ENCODE results near the gene NDFIP1. TPM values are rescaled to one million over a fixed set of nuclear protein-coding genes. Genes with fewer than 3 reads are reported as not detected.
"Not testable (repeated sequence)": the region's sequence is repeated elsewhere in the genome, so short reads cannot be mapped to it uniquely, and the experiment has no call there.

NDFIP1 gene
- polyA plus RNA-seq, 12 donors: 58.5 to 92.8 (median 69.9) TPM; not detected in 1

GRCh38 chr5:142087920-142088679 is 20.5 kb upstream of the NDFIP1 start:
- no peak for DNase-seq

GRCh38 chr5:142088855-142089479 is 19.6 kb upstream of the NDFIP1 start:
- not testable (repeated sequence) for DNase-seq

DNA sequence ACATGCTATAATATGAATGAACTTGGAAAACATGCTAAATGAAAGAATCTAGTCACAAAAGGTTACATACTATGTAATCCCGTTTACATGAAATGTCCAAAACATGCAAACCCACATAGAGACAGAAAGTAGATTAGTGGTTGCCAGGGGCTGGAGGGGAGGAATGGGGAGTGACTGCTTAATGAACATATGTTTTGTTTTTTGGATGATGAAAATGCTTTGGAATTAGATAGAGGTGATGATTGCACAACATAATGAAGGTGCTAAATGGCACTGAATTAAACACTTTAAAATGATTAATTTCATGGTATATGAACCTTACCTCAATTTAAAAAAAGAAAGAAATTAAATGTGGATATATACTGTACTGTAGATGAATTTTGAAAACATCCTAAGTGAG is 17.6 kb upstream of the NDFIP1 start:
- DNase-seq: no peak

GRCh38 chr5:142091922-142092321 is 16.7 kb upstream of the NDFIP1 start:
- DNase-seq: no peak

GRCh38 chr5:142095035-142095434 is 13.5 kb upstream of the NDFIP1 start:
- DNase-seq: no peak

DNA sequence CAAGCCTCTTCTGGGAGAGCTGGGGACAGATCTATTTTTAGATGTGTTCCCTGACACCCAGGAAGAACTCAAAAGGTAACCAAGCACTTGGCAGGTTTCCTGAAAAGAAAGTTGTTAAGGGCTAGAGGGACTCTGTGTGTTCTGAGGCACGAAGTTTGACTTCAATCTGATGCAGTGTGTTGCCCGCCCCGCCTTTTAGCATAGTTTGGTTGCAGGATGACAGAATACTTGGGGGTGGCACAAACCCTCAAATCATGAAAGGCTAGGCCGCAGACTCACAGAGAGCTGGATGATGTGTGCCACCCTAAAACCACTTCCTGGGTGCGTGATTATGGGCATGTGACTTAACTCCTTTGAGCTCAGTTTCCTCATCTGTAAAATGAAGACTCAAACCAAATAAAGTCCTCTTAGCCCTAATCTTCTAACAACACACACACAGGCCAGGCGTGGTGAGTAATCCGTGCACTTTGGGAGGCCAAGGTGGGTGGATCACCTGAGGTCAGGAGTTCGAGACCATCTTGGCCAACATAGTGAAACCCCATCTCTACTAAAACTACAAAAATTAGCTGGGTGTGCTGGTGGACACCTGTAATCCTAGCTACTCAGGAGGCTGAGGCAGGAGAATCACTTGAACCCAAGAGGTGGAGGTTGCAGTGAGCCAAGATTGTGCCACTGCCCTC is 12.8 kb upstream of the NDFIP1 start:
- no peak for DNase-seq

- no peak for DNase-seq
Observed at GRCh38 chr5:142096382-142096781, 12.2 kb upstream of the NDFIP1 start.

- no peak for DNase-seq
Observed at GRCh38 chr5:142097681-142098080, 10.9 kb upstream of the NDFIP1 start.

GRCh38 chr5:142098275-142098674 is 10.3 kb upstream of the NDFIP1 start:
- no peak for DNase-seq

GRCh38 chr5:142098931-142099330 is 9.6 kb upstream of the NDFIP1 start:
- DNase-seq: no peak

- no peak for DNase-seq
Observed at GRCh38 chr5:142100307-142100706, 8.3 kb upstream of the NDFIP1 start.

GRCh38 chr5:142102980-142103740 is 5.4 kb upstream of the NDFIP1 start:
- DNase-seq: no peak

DNA sequence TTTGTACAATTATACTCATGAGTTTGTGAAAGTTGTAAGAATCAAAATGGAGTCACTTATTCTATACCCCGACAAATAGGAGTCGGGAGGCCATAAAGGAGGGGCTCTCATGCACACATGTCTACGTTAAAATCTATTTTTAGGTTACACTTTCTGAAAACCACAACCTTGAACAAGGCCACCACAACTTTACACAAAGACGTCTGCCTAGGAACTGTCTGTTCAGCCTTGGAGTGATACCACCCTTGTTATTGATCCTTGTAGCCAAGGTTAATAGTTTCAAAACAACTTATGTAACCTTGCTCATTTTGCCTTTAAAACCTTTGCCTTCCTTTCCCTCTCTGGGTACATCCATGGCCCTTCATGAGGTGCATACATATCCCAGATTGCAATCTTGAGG is 4.1 kb upstream of the NDFIP1 start:
- no peak for DNase-seq

- peak; percentile 90 for DNase-seq
Observed at GRCh38 chr5:142106061-142106460, 2.5 kb upstream of the NDFIP1 start.

DNA sequence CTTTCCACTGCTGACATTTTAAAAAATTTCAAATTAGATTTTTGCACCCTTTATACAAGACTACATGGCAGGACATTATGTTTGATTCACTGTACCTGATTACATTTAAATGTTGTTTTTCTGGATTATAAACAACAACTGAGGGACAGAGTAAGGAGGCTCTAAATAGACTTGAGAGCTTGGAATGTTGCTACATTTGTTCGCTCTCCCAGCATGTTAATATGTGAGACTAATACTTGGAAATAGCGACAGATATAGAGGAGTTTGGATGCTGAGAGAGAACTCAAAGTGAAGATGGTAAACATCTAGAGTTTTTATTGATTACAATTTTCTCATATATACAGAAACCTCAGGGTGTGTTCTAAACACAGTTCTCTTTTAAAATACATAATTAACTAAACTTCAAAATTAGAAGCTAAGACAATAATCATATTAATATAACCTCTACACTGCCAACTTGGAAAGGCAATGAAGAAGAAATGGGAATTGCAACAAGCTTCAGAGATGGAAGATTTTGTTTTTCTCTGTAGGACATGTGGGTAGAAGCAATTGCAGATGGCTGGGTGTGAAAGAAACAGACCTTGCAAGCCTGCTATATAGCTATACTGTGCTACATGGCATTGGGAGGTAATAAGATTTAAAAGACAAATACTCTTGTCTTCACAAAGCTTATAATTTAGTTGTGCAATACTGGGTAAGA is 1.4 kb upstream of the NDFIP1 start:
- DNase-seq: peak; percentile 25

GRCh38 chr5:142107736-142108431 is 695 bp upstream of the NDFIP1 start:
- DNase-seq: no peak

DNA sequence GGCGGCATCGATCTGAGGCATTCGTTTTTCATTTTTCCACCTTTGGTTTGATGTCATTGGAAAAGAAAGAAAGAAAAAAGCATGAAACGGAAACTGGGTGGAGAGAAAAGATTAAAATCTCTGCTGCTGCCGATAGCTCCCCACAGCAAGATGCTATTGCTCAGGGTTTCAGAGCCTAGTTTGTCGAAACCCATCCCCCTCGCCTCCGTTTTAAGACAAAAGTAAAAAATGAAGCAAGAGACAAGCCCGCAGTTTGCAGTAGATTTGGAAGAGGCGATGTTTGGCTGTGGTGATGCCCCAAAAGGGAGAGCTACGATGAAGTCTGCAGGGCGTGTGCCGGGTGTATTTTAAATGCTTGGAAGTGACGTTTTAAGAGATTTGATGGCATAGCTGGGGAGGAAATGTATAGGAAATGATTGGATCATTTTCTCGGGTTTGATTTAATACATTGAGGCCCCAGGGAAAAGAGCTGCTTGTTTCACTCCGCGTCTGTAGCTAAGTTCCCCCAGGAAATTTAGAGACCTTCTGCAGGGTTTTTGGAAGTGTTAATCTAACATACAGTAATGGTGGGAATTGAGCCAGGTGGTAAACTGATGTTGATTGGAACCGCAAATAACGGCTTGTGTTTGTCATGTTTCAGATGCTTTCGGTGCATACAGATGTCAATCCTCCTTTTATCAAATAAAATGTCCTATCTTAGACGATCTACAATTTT is 909 bp downstream of the NDFIP1 start:
- DNase-seq: peak; percentile 46

DNA sequence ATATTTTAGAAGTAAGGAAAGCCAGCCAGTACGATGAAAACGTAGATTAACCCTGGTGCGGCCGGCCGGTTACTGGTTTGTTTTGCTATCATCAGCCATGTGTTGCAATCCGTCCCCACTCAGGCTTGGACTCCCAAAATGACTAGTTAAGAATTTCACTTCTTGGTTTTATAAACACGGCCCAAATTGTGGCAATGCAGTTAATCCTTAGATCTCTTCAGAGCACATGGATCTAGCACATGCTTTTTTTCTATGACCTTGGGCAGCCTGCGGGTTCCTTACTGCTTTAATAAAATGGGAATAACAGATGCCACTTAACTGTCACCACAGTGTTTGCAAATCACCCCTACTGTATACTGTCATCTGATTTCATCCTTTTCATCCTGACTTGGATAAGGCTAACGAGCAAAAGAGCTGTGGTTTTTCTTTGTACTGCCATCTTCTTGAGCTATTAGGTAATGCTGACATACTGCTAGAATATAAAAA is 1.5 kb downstream of the NDFIP1 start:
- DNase-seq: peak; percentile 30

- DNase-seq: no peak
Observed at GRCh38 chr5:142110988-142111687, 2.6 kb downstream of the NDFIP1 start.
